NCI-H1417 (cell line): ENCODE measurements around the gene DPYD.
"Not testable (repeated sequence)": the region's sequence is repeated elsewhere in the genome, so short reads cannot be mapped to it uniquely, and the experiment has no call there.

ENCODE experiments used
- DNase-seq, 3 experiments: peaks; one replicate each; lab custom pipeline; 2025; lab: John Stamatoyannopoulos, UW

Gene DPYD

GRCh38 chr1:97277891-97278654, 642.8 kb downstream of the DPYD start:
- DNase-seq = no peak

DNA sequence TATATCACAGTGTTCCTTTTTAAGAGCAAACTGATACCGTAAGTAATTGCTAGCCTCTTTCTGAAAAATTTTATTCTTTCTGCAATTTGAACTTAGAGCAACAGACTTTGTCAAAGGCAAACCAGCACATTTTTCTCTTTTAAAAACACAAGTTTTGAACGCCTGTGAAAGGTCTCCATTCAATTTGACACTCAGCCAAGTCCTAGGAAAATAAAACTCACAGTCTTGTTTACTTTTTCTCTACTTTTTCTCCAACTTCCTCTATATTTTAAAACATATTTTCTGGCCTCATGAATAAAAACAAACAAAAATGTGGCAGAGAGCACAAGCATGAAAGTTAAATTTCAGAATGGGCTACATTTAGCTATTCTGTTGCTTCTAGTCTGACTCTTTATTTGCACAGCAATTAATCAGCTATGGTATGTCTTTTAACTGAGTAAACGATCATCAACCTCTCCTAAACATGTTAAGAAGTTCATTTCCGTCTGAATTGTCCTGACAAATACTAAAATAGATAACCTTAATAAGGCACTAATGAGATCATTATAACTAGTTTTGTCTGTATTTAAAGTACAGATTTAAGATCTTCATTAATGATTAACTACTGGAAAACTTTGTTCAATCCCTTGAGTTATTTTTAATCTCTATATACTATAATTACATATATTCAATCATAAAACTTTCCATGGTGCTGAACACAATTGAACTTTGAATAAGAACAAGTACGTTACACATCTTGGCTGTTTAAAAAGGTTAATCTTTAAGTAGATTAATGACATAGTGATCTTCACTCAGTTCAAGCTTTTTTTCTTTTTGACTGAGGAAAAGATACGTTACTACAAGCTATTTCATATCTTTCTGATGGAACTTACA, 648.7 kb downstream of the DPYD start:
- peak in 1 of 3 experiments; percentile 11 for DNase-seq

- DNase-seq = no peak
These were observed 650.1 kb downstream of the DPYD start for GRCh38 chr1:97270508-97271307.

- no peak for DNase-seq
These were observed 655.2 kb downstream of the DPYD start for GRCh38 chr1:97265630-97266029.

DNA sequence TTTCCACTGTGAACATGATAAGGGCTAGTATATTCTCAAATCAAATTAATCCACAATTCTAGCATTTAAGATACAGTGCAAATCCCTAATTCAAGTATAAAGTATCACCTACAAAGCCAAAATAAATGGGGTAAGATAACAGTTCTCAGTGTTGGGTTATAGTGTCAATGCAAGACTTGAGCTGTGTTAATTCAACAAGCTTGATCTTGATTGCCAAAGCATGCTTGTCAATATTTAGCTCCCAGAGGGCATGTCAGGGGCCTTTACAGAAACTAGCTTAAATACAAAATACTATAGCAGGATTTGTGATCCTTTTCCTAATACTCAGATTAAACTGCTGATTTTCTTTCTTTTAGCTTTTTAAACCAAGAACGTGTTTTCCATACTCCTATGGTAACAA, 658.0 kb downstream of the DPYD start:
- DNase-seq = no peak

GRCh38 chr1:97258597-97258996, 662.2 kb downstream of the DPYD start:
- no peak for DNase-seq

- DNase-seq = no peak
These were observed 665.9 kb downstream of the DPYD start for GRCh38 chr1:97254731-97255463.

GRCh38 chr1:97252925-97253324, 667.9 kb downstream of the DPYD start:
- no peak for DNase-seq

DNA sequence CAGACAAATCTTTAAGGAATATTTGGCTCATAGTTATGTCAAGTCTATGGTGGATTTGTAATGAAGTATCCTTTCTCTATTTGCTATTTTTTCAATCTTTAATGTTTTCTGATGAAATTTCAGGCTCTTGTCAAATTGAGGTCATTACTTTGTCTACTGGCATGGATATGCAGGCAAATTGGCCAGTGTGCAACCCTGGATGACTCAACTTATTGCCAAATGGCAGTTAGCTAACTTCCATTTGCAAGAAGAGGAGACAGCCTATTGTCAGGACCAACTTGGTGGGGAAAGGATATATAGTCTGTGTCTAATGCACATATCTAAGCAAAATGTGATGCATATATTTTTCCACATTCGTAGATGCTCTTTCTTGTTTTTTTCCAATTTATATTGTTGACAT, 668.8 kb downstream of the DPYD start:
- DNase-seq = no peak

GRCh38 chr1:97247196-97247595, 673.6 kb downstream of the DPYD start:
- no peak for DNase-seq

DNA sequence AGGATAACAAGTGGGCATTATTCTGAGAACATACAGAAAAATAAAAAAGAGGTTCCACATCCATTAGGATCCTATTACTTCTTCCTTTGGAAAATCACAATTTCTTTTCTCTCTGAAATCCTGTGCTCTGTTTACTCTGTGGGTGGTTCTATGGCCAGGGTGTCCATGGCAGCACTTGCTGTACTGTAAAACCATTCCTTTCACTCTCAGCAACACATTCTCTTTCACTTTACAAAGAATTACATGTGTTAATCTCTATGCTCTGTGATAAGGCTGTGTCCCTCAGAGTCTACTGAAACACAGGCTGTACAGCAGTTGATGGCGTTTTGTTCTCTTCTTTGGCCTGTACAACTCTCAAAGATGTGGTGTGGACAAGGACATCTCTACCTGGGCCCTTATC, 675.2 kb downstream of the DPYD start:
- no peak for DNase-seq

DNA sequence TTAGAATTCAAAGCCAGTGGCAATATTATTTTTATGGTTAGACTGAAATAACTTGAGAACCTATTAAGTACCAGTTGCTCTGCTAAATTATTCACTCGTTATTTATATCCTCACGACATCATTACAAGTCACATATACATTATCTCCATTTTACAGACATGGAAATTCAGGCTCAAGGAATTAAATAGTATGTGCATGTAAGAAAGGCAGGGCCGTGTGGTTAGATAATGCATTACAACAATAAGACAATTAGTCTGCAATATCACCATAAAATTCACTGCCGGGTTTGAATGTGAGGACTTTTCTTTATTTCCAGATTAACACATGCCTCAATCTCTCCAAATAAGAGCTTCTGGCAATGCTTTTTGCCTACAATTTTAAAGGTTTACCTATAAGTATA, 675.8 kb downstream of the DPYD start:
- DNase-seq = no peak

DNA sequence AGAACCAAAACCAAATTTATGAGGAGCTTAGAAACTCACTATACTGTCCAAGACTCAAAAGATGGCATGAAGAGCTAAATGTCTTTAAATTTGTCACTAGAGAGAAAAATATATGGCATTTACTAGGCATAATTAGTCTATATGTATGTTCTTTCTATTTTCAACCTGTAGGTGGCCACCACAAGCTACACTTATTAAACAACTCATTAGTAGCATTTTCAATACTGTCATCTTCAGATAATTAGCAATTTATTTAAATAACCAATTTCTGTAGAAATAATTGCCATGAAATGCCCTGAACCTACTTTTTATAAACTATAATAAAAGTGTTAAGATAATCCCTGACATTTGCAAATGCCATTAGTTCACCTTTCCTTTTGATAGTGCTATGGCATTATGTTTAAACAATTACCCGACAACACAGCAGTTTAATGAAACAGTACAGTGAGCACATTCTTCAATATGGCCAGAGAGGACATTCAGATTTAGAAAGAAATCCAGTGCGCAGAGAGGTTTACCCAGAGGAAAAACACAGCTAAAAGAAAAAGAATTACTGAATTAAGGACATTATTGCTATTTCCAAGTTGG, 676.8 kb downstream of the DPYD start:
- peak in 1 of 3 experiments; percentile 37 for DNase-seq

GRCh38 chr1:97238816-97239215, 682.0 kb downstream of the DPYD start:
- peak in 1 of 3 experiments; percentile 47 for DNase-seq

- not testable (repeated sequence) for DNase-seq
These were observed 689.5 kb downstream of the DPYD start for GRCh38 chr1:97231354-97231753.

GRCh38 chr1:97212671-97213070, 708.2 kb downstream of the DPYD start:
- DNase-seq = no peak

DNA sequence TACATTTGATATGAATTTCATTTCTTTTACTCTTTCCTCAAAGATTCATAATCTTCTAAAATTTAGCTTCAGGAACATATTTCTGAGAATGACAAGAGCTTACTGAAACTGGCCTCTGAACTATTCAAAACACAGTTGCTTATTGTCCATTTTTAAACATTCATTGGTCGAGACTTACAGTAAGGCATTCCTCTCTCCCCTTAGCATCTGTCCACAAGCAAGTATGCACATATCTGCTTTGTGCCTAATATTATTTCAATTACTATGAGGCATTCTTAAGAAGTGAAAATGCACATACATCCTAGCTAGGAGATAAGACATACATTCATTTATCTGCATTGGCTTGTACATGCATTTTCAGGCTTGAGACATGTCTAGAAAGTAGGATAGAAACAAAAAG, 710.5 kb downstream of the DPYD start:
- no peak for DNase-seq

DNA sequence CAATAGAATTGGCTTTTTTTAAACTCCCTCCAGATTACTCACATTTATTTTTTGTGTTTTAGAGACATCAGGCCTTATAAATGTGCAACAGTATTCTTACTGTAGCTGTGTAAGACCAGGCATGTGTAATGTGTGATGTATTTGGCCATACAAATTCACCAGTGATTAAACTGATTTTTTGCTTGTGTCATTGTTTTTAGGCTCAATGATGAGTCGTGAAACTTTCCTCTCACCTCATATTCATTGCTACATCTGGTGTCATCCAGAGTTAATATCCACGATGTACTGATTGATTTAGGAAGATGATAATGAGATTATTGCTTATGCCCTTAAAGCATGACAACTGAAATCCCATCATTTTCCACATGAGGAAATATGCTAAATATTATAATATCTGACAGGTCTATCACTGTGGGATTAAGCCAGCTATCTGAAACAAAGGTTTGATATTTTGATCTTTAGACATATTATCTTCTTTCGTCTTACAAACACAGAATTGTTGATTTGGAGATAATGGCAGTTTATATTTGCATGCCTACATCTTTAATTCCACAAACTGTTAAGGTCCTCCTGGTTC, 711.4 kb downstream of the DPYD start:
- DNase-seq = no peak

DNA sequence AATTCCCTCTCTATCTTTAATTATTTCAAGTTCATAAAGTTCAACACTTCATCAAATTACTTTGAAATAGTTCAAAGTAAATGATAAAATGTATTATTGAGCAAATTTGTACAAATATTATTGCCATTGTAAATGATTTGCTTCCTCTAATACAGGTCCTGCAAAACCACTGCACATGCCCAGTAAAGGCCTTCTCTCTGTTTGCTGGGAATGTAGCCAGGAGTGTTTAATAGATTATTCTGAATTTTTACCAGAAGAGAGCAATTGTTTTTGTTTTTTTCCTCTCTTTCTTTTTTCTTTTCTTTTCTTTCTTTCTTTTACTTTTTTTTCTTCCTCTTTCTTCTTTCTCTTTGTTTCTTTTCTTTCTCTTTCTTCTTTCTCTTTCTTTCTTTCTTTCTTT, 713.0 kb downstream of the DPYD start:
- no peak for DNase-seq

DNA sequence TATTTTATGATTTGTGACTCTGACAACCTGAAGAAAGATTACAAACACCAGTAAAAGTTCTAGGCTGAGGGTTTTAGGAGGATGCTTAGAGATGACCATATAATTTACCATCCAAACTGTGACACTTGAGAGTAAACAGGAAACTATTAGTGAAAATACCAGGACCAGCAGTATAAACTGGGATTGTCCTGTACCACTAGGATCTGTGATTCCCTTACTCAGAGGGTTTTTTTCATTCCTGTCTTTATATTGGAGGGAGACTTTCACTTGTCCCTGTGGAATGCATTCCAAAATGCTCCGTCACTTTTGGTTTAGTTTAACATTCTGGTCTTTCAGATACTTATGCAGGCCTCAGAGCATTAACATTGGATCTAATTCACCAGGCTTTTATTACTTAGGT, 716.4 kb downstream of the DPYD start:
- DNase-seq = no peak
